HepG2 (cell line): ENCODE data around the gene SPHK1. TPM values are rescaled to one million over a fixed set of nuclear protein-coding genes. Genes with fewer than 3 reads are reported as not detected.

Experiments
- ADNP ChIP-seq: sonication (generic); formaldehyde crosslinking; IDR thresholded peaks from 2 replicates; pipeline ENCODE4 v1.4.0; 2020; ENCODE audit warnings: missing genetic modification reagents
- HCFC1 ChIP-seq: fragments of 150-350 bp; IDR thresholded peaks from 2 replicates; pipeline ENCODE4 v1.6.1; 2014; ENCODE audit warnings: low read depth, low read length
- HNF4A ChIP-seq: sonication (generic); formaldehyde crosslinking; IDR thresholded peaks from 2 replicates; pipeline ENCODE4 v1.4.0; 2020; ENCODE audit warnings: missing genetic modification reagents
- MED13 ChIP-seq: sonication (generic); formaldehyde crosslinking; IDR thresholded peaks from 2 replicates; pipeline ENCODE4 v1.5.0; 2020; ENCODE audit warnings: missing genetic modification reagents
- MTF2 ChIP-seq: sonication (generic); formaldehyde crosslinking; IDR thresholded peaks from 2 replicates; pipeline ENCODE4 v1.5.0; 2020; ENCODE audit warnings: missing genetic modification reagents, borderline replicate concordance
- MYC ChIP-seq: sonication (generic); formaldehyde crosslinking; IDR thresholded peaks from 2 replicates; pipeline ENCODE4 v1.9.0; 2021; ENCODE audit warnings: missing genetic modification reagents, borderline replicate concordance
- NR2F1 ChIP-seq, 2 experiments: fragments of 450-650 bp in 1 of 2; formaldehyde crosslinking in 1 of 2; IDR thresholded peaks; 2 replicates each; pipeline versions ENCODE4 v1.5.0 to v1.6.1; 2016 to 2020; ENCODE audit warnings: mild to moderate bottlenecking in 1 of 2, missing compliant biosample characterization in 1 of 2, missing genetic modification reagents in 1 of 2, moderate library complexity in 1 of 2
- PITX1 ChIP-seq: sonication (generic); formaldehyde crosslinking; IDR thresholded peaks from 2 replicates; pipeline ENCODE4 v1.5.1; 2020; ENCODE audit warnings: mild to moderate bottlenecking, missing genetic modification reagents
- XRCC5 ChIP-seq: fragments of 200-400 bp; formaldehyde crosslinking; optimal IDR thresholded peaks from 2 replicates; pipeline ENCODE3; 2017; ENCODE audit warnings: mild to moderate bottlenecking, low read length
- ZNF17 ChIP-seq: sonication (generic); formaldehyde crosslinking; IDR thresholded peaks from 2 replicates; pipeline ENCODE4 v1.5.0; 2020; ENCODE audit warnings: mild to moderate bottlenecking, missing genetic modification reagents
- ZNF432 ChIP-seq: sonication (generic); formaldehyde crosslinking; IDR thresholded peaks from 2 replicates; pipeline ENCODE4 v1.5.0; 2020; ENCODE audit warnings: missing genetic modification reagents, mild to moderate bottlenecking, borderline replicate concordance
- ZNF550 ChIP-seq: sonication (generic); formaldehyde crosslinking; IDR thresholded peaks from 2 replicates; pipeline ENCODE4 v1.4.0; 2020; ENCODE audit warnings: mild to moderate bottlenecking, missing genetic modification reagents, borderline replicate concordance
- ZNF775 ChIP-seq: sonication (generic); formaldehyde crosslinking; IDR thresholded peaks from 2 replicates; pipeline ENCODE4 v1.4.0; 2020; ENCODE audit warnings: missing genetic modification reagents, mild to moderate bottlenecking, moderate library complexity, borderline replicate concordance
- ZNF879 ChIP-seq: sonication (generic); formaldehyde crosslinking; IDR thresholded peaks from 2 replicates; pipeline ENCODE4 v1.8.1; 2023; ENCODE audit warnings: missing genetic modification reagents
- polyA plus RNA-seq, 8 experiments: library from polyadenylated mRNA; depleted of rRNA in 3 of 8; stranded (reverse) in 7 of 8; unstranded in 1 of 8; fragments of >200 nt; fragmentation: Illumina TruSeq in 4 of 8; extraction: Trizol in 4 of 8; gene quantifications; 2 replicates each; pipeline versions ENCODE4 v1.2.1 to v1.2.3, GENCODE V29; 2011 to 2016; ENCODE audit warnings: low read depth in 4 of 8, missing spikeins in 1 of 8, mixed read lengths in 1 of 8; ENCODE audit not compliant: insufficient read depth in 1 of 8
- total RNA-seq, 5 experiments: library from RNA; depleted of rRNA; stranded (reverse); fragments of >200 nt; fragmentation: Illumina TruSeq; extraction: Trizol; gene quantifications; 2 replicates each; pipeline ENCODE4 v1.2.3, GENCODE V29; 2016; ENCODE audit warnings: low read depth in 1 of 5
- TF ChIP-seq, protein P1 (sequence below), 2 experiments: fragments of 450-650 bp in 1 of 2; sonication (generic) in 1 of 2; formaldehyde crosslinking; IDR thresholded peaks; 2 replicates each; pipeline versions ENCODE4 v1.5.0 to v1.8.0; 2020 to 2022; ENCODE audit warnings: mild to moderate bottlenecking in 1 of 2, missing genetic modification reagents in 1 of 2
- TF ChIP-seq, protein P2 (sequence below): sonication (generic); formaldehyde crosslinking; IDR thresholded peaks from 2 replicates; pipeline ENCODE4 v1.4.0; 2020; ENCODE audit warnings: missing genetic modification reagents
- TF ChIP-seq, protein P3 (sequence below): sonication (generic); formaldehyde crosslinking; IDR thresholded peaks from 2 replicates; pipeline ENCODE4 v1.4.0; 2020; ENCODE audit warnings: missing genetic modification reagents, mild to moderate bottlenecking, borderline replicate concordance
- TF ChIP-seq, protein P4 (sequence below): fragments of 450-650 bp; IDR thresholded peaks from 2 replicates; pipeline ENCODE4 v1.6.1; 2017

Gene SPHK1
- total and polyA plus RNA-seq, 2 of the 13 experiments (the other 11 are each of a cell fraction or from before 2014, with no cell fraction given): 129 to 160 TPM

DNA sequence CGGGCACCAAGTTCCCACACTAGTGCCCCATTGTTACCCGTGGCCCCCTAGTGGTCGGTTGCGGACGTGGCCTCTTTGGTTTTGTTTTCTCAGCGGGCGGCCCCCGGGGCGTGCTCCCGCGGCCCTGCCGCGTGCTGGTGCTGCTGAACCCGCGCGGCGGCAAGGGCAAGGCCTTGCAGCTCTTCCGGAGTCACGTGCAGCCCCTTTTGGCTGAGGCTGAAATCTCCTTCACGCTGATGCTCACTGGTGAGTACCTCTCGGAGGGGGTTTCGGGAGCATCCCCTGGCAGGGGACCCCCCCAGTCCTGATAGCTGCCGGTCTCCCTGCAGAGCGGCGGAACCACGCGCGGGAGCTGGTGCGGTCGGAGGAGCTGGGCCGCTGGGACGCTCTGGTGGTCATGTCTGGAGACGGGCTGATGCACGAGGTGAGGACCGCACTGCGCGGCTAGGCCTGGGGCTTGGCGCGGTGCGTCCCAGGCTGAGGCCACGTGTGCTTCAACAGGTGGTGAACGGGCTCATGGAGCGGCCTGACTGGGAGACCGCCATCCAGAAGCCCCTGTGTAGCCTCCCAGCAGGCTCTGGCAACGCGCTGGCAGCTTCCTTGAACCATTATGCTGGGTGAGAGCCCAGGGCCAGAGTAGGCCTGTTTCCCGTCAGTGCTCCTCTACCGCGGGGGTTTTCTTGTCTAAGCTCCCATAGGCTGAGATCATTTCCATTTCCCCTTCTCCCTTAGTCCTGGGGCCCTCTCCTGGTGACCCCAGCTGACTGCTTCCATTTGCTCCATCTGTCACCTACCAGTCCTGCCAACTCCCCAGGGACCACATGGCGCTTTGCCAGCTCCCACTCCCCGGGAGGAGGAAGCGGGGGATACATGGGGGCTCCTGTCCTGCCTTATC lies 1.7 kb downstream of the SPHK1 start (continued):
- TF ChIP-seq, protein P1, sequence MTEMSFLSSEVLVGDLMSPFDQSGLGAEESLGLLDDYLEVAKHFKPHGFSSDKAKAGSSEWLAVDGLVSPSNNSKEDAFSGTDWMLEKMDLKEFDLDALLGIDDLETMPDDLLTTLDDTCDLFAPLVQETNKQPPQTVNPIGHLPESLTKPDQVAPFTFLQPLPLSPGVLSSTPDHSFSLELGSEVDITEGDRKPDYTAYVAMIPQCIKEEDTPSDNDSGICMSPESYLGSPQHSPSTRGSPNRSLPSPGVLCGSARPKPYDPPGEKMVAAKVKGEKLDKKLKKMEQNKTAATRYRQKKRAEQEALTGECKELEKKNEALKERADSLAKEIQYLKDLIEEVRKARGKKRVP (CRISPR knock-in tag; IDR thresholded peaks at IDR 0.05): peak in 1 of 2 experiments; percentile 81; a peak in 2 of 4 replicates
- TF ChIP-seq ADNP (CRISPR knock-in tag): peak; percentile 67
- TF ChIP-seq, protein P2, sequence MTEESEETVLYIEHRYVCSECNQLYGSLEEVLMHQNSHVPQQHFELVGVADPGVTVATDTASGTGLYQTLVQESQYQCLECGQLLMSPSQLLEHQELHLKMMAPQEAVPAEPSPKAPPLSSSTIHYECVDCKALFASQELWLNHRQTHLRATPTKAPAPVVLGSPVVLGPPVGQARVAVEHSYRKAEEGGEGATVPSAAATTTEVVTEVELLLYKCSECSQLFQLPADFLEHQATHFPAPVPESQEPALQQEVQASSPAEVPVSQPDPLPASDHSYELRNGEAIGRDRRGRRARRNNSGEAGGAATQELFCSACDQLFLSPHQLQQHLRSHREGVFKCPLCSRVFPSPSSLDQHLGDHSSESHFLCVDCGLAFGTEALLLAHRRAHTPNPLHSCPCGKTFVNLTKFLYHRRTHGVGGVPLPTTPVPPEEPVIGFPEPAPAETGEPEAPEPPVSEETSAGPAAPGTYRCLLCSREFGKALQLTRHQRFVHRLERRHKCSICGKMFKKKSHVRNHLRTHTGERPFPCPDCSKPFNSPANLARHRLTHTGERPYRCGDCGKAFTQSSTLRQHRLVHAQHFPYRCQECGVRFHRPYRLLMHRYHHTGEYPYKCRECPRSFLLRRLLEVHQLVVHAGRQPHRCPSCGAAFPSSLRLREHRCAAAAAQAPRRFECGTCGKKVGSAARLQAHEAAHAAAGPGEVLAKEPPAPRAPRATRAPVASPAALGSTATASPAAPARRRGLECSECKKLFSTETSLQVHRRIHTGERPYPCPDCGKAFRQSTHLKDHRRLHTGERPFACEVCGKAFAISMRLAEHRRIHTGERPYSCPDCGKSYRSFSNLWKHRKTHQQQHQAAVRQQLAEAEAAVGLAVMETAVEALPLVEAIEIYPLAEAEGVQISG (CRISPR knock-in tag): peak; percentile 91
- TF ChIP-seq ZNF550 (CRISPR knock-in tag): no peak; the same call in 1 of the 2 replicates
- TF ChIP-seq PITX1 (CRISPR knock-in tag): peak; percentile 92
- TF ChIP-seq HCFC1: no peak
- TF ChIP-seq HNF4A (CRISPR knock-in tag): peak; percentile 66
- peak; percentile 23 to 57; a peak in 2 of 4 replicates for TF ChIP-seq NR2F1 (CRISPR knock-in tag; IDR thresholded peaks at IDR 0.05)
- TF ChIP-seq ZNF17 (CRISPR knock-in tag): 0 out of 2 replicates have a peak, but pooled peaks have one; percentile 21
- peak; percentile 98 for TF ChIP-seq XRCC5
- TF ChIP-seq MTF2 (CRISPR knock-in tag): no peak
- TF ChIP-seq MYC: peak; percentile 99
- TF ChIP-seq MED13 (CRISPR knock-in tag): peak; percentile 96
- TF ChIP-seq ZNF775: no peak
- TF ChIP-seq, protein P3, sequence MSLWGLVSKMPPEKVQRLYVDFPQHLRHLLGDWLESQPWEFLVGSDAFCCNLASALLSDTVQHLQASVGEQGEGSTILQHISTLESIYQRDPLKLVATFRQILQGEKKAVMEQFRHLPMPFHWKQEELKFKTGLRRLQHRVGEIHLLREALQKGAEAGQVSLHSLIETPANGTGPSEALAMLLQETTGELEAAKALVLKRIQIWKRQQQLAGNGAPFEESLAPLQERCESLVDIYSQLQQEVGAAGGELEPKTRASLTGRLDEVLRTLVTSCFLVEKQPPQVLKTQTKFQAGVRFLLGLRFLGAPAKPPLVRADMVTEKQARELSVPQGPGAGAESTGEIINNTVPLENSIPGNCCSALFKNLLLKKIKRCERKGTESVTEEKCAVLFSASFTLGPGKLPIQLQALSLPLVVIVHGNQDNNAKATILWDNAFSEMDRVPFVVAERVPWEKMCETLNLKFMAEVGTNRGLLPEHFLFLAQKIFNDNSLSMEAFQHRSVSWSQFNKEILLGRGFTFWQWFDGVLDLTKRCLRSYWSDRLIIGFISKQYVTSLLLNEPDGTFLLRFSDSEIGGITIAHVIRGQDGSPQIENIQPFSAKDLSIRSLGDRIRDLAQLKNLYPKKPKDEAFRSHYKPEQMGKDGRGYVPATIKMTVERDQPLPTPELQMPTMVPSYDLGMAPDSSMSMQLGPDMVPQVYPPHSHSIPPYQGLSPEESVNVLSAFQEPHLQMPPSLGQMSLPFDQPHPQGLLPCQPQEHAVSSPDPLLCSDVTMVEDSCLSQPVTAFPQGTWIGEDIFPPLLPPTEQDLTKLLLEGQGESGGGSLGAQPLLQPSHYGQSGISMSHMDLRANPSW (CRISPR knock-in tag): peak; percentile 73; the same call in 1 of the 2 replicates
- TF ChIP-seq, protein P4, sequence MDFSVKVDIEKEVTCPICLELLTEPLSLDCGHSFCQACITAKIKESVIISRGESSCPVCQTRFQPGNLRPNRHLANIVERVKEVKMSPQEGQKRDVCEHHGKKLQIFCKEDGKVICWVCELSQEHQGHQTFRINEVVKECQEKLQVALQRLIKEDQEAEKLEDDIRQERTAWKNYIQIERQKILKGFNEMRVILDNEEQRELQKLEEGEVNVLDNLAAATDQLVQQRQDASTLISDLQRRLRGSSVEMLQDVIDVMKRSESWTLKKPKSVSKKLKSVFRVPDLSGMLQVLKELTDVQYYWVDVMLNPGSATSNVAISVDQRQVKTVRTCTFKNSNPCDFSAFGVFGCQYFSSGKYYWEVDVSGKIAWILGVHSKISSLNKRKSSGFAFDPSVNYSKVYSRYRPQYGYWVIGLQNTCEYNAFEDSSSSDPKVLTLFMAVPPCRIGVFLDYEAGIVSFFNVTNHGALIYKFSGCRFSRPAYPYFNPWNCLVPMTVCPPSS: no peak
- TF ChIP-seq ZNF879: peak; percentile 99
- TF ChIP-seq ZNF432 (CRISPR knock-in tag): peak; percentile 81; the same call in 1 of the 2 replicates
